Esophagus muscularis mucosa (tissue), 4 donors: ENCODE results near the gene PCBP3. TPM values are rescaled to one million over a fixed set of nuclear protein-coding genes. Genes with fewer than 3 reads are reported as not detected.
A peak's percentile ranks its signal among the peaks of the same experiment; 100 is the strongest.

ENCODE experiments used
- DNase-seq: peaks from one replicate; pipeline ENCODE4 v3.0.0-alpha.2; 2017; ENCODE audit errors: extremely low spot score
- H3K27ac ChIP-seq, 4 donors: fragments of 200-600 bp; sonication (generic); replicated peaks in 1 of 4; 1 replicate in 3 of 4; 2 replicates in 1 of 4; pipeline ENCODE4 v1.5.1; 2016 to 2019; ENCODE audit warnings: mild to moderate bottlenecking in 1 of 4
- H3K27me3 ChIP-seq, 4 donors: fragments of 200-600 bp; sonication (generic); one replicate each; pipeline versions ENCODE4 v1.5.1 to v1.6.0; 2016 to 2019
- H3K36me3 ChIP-seq, 4 donors: fragments of 200-600 bp; sonication (generic); one replicate each; pipeline ENCODE4 v1.5.1; 2016 to 2019
- H3K4me1 ChIP-seq, 4 donors: fragments of 200-600 bp; sonication (generic); one replicate each; pipeline ENCODE4 v1.5.1; 2016 to 2019
- H3K4me3 ChIP-seq, 4 donors: fragments of 200-600 bp; sonication (generic); 1 replicate in 2 of 4; 2 replicates in 2 of 4; pipeline ENCODE4 v1.5.1; 2016 to 2019; ENCODE audit warnings: mild to moderate bottlenecking in 4 of 4, moderate library complexity in 1 of 4
- H3K9me3 ChIP-seq, 4 donors: fragments of 200-600 bp; sonication (generic); 1 replicate in 3 of 4; 2 replicates in 1 of 4; pipeline ENCODE4 v1.5.1; 2016 to 2019
- CTCF ChIP-seq, 3 experiments: fragments of 200-600 bp in 2 of 3; fragments of 450-650 bp in 1 of 3; sonication (generic) in 2 of 3; IDR thresholded peaks; one replicate each; pipeline ENCODE4 v1.5.1; 2017 to 2019; ENCODE audit warnings: antibody characterized with exemption in 3 of 3, mild to moderate bottlenecking in 2 of 3, moderate library complexity in 1 of 3
- EP300 ChIP-seq: sonication (generic); formaldehyde crosslinking; IDR thresholded peaks from one replicate; pipeline ENCODE4 v1.6.1; 2017; ENCODE audit warnings: antibody characterized with exemption
- POLR2A ChIP-seq: fragments of 450-650 bp; IDR thresholded peaks from one replicate; pipeline ENCODE4 v1.6.1; 2017; ENCODE audit warnings: antibody characterized with exemption, moderate library complexity, mild to moderate bottlenecking, low read depth
- POLR2AphosphoS5 ChIP-seq, 2 donors: sonication (generic); formaldehyde crosslinking; IDR thresholded peaks; one replicate each; pipeline ENCODE4 v1.6.1; 2017; ENCODE audit warnings: antibody characterized with exemption in 2 of 2
- WGBS: methylation state at CpG from one replicate; pipeline ENCODE4 v1.1.5; 2018; 5-methylcytosine and 5-hydroxymethylcytosine counted together
- intact Hi-C: fragments of 100-400 bp; cut with DNase I; formaldehyde crosslinking; loops from one replicate; pipeline ENCODE4 v1.15.1; 2023
- total RNA-seq, 4 donors: library from RNA; depleted of rRNA; stranded (reverse); fragments of >200 nt; gene quantifications; one replicate each; pipeline versions ENCODE4 v1.1.0 to v1.2.1, GENCODE V29; 2016

The PCBP3 gene
- total RNA-seq, 4 donors from 2014 or later = 7.5 to 9.2 (median 8.1) TPM

GRCh38 chr21:45887120-45887611 is 243.6 kb downstream of the PCBP3 start:
- Histone ChIP-seq H3K27ac (peak overlapping the region in 2 of 4 donors; percentile 47 to 66), H3K36me3 (no peaks in the 10 kb centered on the region), H3K27me3 (peaks cover 0 to 15% (median 2%) of the 10 kb centered on the region in 4 donors), H3K4me1 (peaks cover 14 to 36% (median 19%) of the 10 kb centered on the region in 4 donors), H3K4me3 (no peak overlapping the region), H3K9me3 (no peaks in the 10 kb centered on the region)
- DNase-seq = no peak
- no peak for TF ChIP-seq POLR2AphosphoS5 (IDR thresholded peaks at IDR 0.05)
- TF ChIP-seq CTCF (IDR thresholded peaks at IDR 0.05) = no peak
- no peak for TF ChIP-seq EP300
- TF ChIP-seq POLR2A = no peak
- WGBS = 79% methylated on average over 6 of the region's 6 CpGs
- intact Hi-C loops = no loop called here

GRCh38 chr21:45887788-45888187 is 244.3 kb downstream of the PCBP3 start:
- Histone ChIP-seq H3K4me3 (no peak overlapping the region), H3K9me3 (no peaks in the 10 kb centered on the region), H3K27me3 (peaks cover 0 to 15% (median 2%) of the 10 kb centered on the region in 4 donors), H3K4me1 (peaks cover 20 to 38% (median 23%) of the 10 kb centered on the region in 4 donors), H3K36me3 (no peaks in the 10 kb centered on the region), H3K27ac (peak overlapping the region in 3 of 4 donors; percentile 21 to 55 (median 40))
- no peak for DNase-seq
- 86% methylated on average over 16 of the region's 16 CpGs for WGBS
- intact Hi-C loops = no loop called here
- TF ChIP-seq EP300 = no peak
- TF ChIP-seq POLR2A = no peak
- TF ChIP-seq POLR2AphosphoS5 (IDR thresholded peaks at IDR 0.05) = no peak
- TF ChIP-seq CTCF (IDR thresholded peaks at IDR 0.05) = no peak

GRCh38 chr21:45888386-45889009 is 245.0 kb downstream of the PCBP3 start:
- TF ChIP-seq CTCF (IDR thresholded peaks at IDR 0.05) (no peak), POLR2AphosphoS5 (IDR thresholded peaks at IDR 0.05) (no peak), POLR2A (no peak), EP300 (no peak)
- H3K36me3 ChIP-seq = no peaks in the 10 kb centered on the region
- no peak overlapping the region for H3K4me3 ChIP-seq
- DNase-seq = no peak
- 88% methylated on average over 18 of the region's 18 CpGs for WGBS
- intact Hi-C loops = no loop called here
- H3K9me3 ChIP-seq = no peaks in the 10 kb centered on the region
- H3K4me1 ChIP-seq = peaks cover 25 to 42% (median 30%) of the 10 kb centered on the region in 4 donors
- H3K27me3 ChIP-seq = peaks cover 0 to 15% (median 2%) of the 10 kb centered on the region in 4 donors
- peak overlapping the region in 2 of 4 donors; percentile 40 to 55 for H3K27ac ChIP-seq

GRCh38 chr21:45889256-45889655 is 245.7 kb downstream of the PCBP3 start:
- WGBS = 75% methylated on average over 5 of the region's 10 CpGs
- peak overlapping the region in 3 of 4 donors; percentile 4 to 57 (median 42) for H3K27ac ChIP-seq
- intact Hi-C loops = no loop called here

More at GRCh38 chr21:45889256-45889655, 245.7 kb downstream of the PCBP3 start:
- TF ChIP-seq POLR2AphosphoS5 (IDR thresholded peaks at IDR 0.05) = no peak
- TF ChIP-seq EP300 = no peak
- TF ChIP-seq POLR2A = no peak
- TF ChIP-seq CTCF (IDR thresholded peaks at IDR 0.05) = no peak
- Histone ChIP-seq H3K36me3 (no peaks in the 10 kb centered on the region), H3K27me3 (peaks cover 0 to 15% (median 2%) of the 10 kb centered on the region in 4 donors), H3K4me3 (no peak overlapping the region), H3K9me3 (no peaks in the 10 kb centered on the region), H3K4me1 (peaks cover 30 to 50% (median 37%) of the 10 kb centered on the region in 4 donors)
- no peak for DNase-seq
